C4-2B (cell line): ENCODE data around the gene MCM3AP.
A peak's percentile ranks its signal among the peaks of the same experiment; 100 is the strongest.
"Not testable (repeated sequence)": the region's sequence is repeated elsewhere in the genome, so short reads cannot be mapped to it uniquely, and the experiment has no call there.

Experiments used
- H3K27ac ChIP-seq: fragments of 450-650 bp; 2 replicates; pipeline ENCODE4 v1.5.1; 2017
- ZFX ChIP-seq: fragments of 450-650 bp; IDR thresholded peaks from 2 replicates; pipeline ENCODE4 v1.6.1; 2017
- TF ChIP-seq, protein P1 (sequence below): fragments of 450-650 bp; conservative IDR thresholded peaks from 2 replicates; pipeline ENCODE4 v1.5.1; 2017; ENCODE audit warnings: mild to moderate bottlenecking

The MCM3AP gene

DNA sequence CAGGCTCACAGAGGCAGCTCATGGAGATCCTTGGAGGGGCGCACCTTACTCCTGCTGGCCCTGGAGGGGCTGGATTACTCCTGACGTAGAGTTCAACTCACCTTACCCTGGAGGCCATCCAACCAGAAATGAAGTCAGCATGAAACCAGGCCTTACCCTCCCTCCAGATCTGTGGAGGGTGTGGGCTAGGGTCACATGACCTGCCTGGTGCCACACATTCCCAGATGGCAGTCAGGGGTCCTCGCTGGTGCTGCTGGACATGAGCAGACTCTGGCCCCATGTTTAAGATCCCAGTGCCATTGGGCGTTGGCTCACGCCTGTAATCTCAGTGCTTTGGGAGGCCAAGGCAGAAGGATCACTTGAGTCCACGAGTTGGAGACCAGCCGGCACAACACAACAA, 33.8 kb upstream of the MCM3AP start:
- TF ChIP-seq, protein P1, sequence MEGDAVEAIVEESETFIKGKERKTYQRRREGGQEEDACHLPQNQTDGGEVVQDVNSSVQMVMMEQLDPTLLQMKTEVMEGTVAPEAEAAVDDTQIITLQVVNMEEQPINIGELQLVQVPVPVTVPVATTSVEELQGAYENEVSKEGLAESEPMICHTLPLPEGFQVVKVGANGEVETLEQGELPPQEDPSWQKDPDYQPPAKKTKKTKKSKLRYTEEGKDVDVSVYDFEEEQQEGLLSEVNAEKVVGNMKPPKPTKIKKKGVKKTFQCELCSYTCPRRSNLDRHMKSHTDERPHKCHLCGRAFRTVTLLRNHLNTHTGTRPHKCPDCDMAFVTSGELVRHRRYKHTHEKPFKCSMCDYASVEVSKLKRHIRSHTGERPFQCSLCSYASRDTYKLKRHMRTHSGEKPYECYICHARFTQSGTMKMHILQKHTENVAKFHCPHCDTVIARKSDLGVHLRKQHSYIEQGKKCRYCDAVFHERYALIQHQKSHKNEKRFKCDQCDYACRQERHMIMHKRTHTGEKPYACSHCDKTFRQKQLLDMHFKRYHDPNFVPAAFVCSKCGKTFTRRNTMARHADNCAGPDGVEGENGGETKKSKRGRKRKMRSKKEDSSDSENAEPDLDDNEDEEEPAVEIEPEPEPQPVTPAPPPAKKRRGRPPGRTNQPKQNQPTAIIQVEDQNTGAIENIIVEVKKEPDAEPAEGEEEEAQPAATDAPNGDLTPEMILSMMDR: no peak
- TF ChIP-seq ZFX: no peak
- H3K27ac ChIP-seq: no peak overlapping the region; the same call in 1 of the 2 replicates

DNA sequence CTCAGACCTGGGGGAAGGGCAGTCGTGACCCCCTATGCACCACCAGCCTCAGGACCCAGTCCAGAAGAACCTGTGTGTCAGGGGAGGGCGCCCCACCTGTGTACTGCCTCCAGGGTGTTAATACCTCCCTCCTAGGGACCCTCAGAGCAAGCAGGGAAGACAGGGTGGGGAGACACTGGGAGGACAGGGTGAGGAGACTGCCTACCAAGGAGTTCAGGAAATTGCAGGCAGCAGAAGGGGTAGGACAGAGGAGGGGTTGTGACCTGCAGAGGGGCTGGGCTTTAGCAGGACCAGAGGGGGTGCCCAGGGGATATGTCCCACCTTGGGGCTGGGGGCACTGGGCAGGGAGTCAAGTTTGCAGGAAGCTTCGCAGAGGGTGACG, 33.0 kb upstream of the MCM3AP start:
- TF ChIP-seq, protein P1: no peak
- TF ChIP-seq ZFX: no peak
- H3K27ac ChIP-seq: peak overlapping the region; percentile 34

DNA sequence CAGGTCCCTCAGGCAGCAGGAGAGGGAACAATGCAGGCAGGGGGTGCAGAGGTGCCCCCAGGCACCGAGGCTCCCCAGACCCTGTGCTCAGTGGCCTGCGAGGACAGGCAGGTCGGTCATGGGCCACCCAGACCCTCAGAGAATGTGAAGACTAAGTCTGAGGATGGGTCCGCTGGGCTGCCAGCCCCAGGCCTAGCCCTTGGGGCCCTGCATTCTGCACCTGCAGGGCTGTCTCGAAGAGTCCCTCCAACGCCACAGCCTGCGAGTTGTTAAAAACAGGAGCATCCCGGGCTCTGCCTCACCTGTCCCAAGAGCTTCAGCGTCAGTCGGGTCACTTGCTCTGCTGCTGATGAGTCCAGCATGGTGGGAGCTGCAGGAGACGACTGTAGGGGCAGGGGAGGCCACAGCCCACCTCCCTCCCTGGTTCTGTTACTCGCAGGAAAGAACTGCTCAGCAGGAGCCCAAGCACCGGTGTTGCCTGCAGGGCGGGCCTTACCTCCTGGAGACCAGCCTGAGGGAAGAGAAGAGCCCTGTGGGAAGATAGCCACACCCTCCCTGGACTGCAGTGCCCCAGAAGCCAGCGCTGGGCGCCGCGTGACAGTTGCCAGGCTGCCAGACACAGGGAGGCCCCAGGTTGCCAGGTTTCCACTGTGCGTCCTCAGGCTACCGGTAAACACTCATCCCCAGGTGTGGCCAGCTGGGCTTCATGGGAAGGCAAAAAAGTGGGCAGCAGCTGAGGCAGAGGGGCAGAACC, 32.5 kb upstream of the MCM3AP start:
- TF ChIP-seq, protein P1: no peak
- no peak for TF ChIP-seq ZFX
- H3K27ac ChIP-seq: peak overlapping the region; percentile 34

DNA sequence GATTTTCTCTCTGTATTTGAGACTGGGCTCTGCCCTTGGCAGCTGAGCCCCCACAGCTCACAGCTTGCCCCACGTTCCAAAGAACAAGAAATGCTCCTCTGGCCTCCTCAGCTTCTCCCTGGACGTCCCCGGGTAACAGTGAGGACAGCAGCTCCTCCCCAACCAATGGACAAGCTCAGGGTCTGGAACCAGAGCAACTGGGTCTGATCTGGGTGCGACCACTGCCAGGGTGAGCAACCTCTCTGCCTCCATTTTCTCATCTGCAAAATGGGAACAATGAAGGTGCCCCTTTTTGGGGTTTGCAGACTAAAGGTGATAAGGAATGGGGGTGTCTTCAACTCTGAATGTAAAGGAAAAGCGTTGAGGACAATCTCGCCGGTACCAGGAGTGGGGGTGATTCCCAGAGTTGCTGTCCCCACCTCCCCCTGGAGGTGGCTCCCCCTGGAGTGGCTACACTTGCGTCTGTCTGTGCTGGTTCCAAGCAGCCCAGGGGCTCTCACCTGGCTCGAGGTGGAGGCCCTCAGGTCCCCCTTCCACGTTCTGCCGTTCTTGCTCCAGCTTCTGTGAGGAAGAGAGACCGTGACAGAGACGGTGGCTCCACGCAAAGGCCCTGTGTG, 31.4 kb upstream of the MCM3AP start:
- H3K27ac ChIP-seq: no peak overlapping the region
- TF ChIP-seq, protein P1: no peak
- TF ChIP-seq ZFX: no peak

DNA sequence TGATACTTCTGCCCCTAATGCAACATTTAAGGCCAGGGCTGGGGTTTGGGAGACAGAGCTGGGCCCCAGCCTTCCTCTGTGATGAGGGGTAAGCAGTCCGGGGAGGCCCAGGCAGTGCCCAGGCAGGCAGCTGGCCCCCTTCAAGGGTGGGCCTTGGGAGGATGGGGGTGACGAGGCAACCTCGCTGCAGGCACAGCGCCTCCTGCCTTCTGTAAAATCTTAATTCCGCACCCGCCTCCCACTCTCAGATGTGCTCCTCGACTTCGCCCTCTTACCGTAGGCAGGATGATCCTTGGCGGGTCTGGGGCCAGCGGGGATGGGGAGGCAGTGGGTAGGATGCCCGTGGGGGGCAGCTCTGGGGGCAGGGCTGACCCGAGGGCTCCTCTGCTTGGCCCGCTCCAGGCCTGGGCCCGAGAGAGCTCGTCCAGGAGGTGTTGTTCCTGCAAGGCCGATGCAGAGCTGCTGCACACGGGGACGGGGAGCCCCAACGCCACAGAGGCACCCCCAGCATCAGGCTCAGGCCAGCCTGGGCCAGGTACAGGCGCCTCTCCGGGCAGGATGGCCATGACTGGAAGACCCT, 29.1 kb upstream of the MCM3AP start:
- TF ChIP-seq ZFX: no peak
- TF ChIP-seq, protein P1: no peak
- no peak overlapping the region for H3K27ac ChIP-seq

DNA sequence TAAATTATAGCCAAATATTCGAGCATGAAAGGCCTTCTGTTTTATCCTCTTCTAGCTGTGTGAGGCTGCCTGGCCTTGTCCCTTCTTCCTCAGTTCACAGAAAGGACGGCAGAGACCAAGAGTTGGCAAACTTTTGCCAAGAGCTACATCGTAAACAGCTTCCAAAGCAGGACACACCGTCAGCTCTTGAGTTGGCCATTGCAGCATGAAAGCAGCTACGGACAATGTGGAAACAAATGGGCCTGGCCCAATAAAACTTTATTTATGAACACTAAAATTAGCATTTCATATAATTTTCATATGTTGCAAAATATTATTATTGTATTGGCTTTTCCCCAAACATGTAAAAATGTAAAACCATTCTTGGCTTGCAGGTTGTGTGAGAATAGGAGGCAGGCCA, 27.5 kb upstream of the MCM3AP start:
- no peak overlapping the region for H3K27ac ChIP-seq
- TF ChIP-seq, protein P1: no peak
- no peak for TF ChIP-seq ZFX

DNA sequence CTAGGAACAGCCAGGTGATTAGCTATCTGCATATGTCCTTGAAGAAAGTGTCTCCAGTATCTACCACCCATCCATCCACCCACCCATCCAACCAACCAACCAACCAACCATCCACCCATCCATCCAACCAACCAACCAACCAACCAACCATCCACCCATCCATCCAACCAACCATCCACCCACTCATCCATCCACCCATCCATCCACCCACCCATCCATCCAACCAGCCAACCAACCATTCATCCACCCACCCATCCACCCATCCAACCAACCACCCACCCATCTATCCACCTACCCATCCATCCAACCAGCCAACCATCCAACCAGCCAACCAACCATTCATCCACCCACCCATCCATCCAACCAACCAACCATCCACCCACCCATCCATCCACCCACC, 26.2 kb upstream of the MCM3AP start:
- H3K27ac ChIP-seq: no peak overlapping the region
- TF ChIP-seq, protein P1: no peak
- no peak for TF ChIP-seq ZFX

DNA sequence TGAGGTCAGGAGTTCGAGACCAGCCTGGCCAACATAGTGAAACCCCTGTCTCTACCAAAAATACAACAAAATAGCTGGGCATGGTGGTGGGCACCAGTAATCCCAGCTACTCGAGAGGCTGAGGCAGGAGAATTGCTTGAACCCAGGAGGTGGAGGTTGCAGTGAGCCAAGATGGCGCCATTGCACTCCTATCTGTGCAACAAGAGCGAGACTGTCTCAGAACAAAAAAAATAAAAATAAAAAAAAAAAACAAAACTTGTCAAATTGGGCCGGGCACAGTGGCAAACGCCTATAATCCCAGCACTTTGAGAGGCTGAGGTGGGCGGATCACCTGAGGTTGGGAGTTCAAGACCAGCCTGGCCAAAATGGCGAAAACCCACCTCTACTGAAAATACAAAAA, 24.8 kb upstream of the MCM3AP start:
- not testable (repeated sequence) for H3K27ac ChIP-seq
